Adrenal gland (tissue), 12 donors: ENCODE results near the gene GUK1. TPM values are rescaled to one million over a fixed set of nuclear protein-coding genes. Genes with fewer than 3 reads are reported as not detected.

Experiments
- DNase-seq, 7 donors: peaks; one replicate each; pipeline ENCODE4 v3.0.0-alpha.2; 2019 to 2020
- H3K27ac ChIP-seq, 5 donors: fragments of 200-600 bp; sonication (generic) in 4 of 5; 1 replicate in 3 of 5; 2 replicates in 2 of 5; pipeline versions ENCODE4 v1.5.1 to v1.8.0; 2016 to 2020; ENCODE audit warnings: mild to moderate bottlenecking in 1 of 5
- H3K27me3 ChIP-seq: fragments of 200-600 bp; 2 replicates; pipeline ENCODE4 v1.8.0; 2021
- H3K36me3 ChIP-seq, 2 donors: fragments of 200-600 bp; replicated peaks in 1 of 2; 1 replicate in 1 of 2; 2 replicates in 1 of 2; pipeline versions ENCODE4 v1.5.1 to v1.8.0; 2018 to 2022
- H3K4me1 ChIP-seq, 2 donors: fragments of 200-600 bp; replicated peaks in 1 of 2; 1 replicate in 1 of 2; 2 replicates in 1 of 2; pipeline versions ENCODE4 v1.5.1 to v1.8.0; 2018 to 2021
- H3K4me3 ChIP-seq, 4 donors: fragments of 200-600 bp; sonication (generic) in 3 of 4; one replicate each; pipeline ENCODE4 v1.5.1; 2016 to 2018
- H3K9me3 ChIP-seq, 3 donors: fragments of 200-600 bp; sonication (generic) in 1 of 3; replicated peaks in 1 of 3; 1 replicate in 2 of 3; 2 replicates in 1 of 3; pipeline versions ENCODE4 v1.5.1 to v1.8.0; 2016 to 2021
- CTCF ChIP-seq, 6 experiments: fragments of 450-650 bp in 4 of 6; fragments of 200-600 bp in 2 of 6; sonication (generic) in 1 of 6; IDR thresholded peaks; 1 replicate in 5 of 6; 2 replicates in 1 of 6; pipeline versions ENCODE4 v1.5.1 to v1.8.0; 2016 to 2021; ENCODE audit warnings: antibody characterized with exemption in 6 of 6, mild to moderate bottlenecking in 2 of 6, moderate library complexity in 1 of 6
- POLR2A ChIP-seq, 2 donors: fragments of 450-650 bp; IDR thresholded peaks; one replicate each; pipeline ENCODE4 v1.6.1; 2017; ENCODE audit warnings: antibody characterized with exemption in 2 of 2, mild to moderate bottlenecking in 2 of 2, moderate library complexity in 1 of 2
- WGBS, 4 donors: extraction: QIAGEN DNeasy Blood & Tissue Kit in 2 of 4; methylation state at CpG; one replicate each; pipeline versions ENCODE4 v1.1.5 to v1.1.7; 2013 to 2017; 5-methylcytosine and 5-hydroxymethylcytosine counted together
- intact Hi-C, 2 donors: fragments of 100-400 bp; cut with DNase I; formaldehyde crosslinking; loops; one replicate each; pipeline versions ENCODE4 v1.14.1 to v1.15.0; 2022 to 2023
- microRNA-seq, 3 donors: library from miRNA; unstranded; fragments of <30 nt; microRNA quantifications; one replicate each; pipeline ENCODE4, GENCODE V29; 2017 to 2020
- polyA plus RNA-seq, 3 donors: library from polyadenylated mRNA; stranded (reverse); fragments of 200-250 nt in 2 of 3; fragments of 350-450 nt in 1 of 3; fragmentation: Illumina TruSeq in 1 of 3; extraction: RNeasy Lipid Tissue Mini Kit (QIAGEN cat#74804) in 1 of 3; gene quantifications; one replicate each; pipeline ENCODE4 v1.2.3, GENCODE V29; 2013 to 2014
- small RNA-seq, 2 donors: library from RNA; depleted of rRNA; stranded (forward); fragments of <200 nt; gene quantifications; one replicate each; pipeline ENCODE3, GENCODE V24; 2016
- total RNA-seq, 9 donors: library from RNA; depleted of rRNA in 4 of 9; stranded (reverse); fragments of >200 nt in 4 of 9; fragments of 120-200 nt in 1 of 9; fragmentation: NEBNext Ultra II Directional in 1 of 9; extraction: Animal tissue kit (Norgen Biotek cat#: 25700) in 1 of 9; gene quantifications; one replicate each; pipeline versions ENCODE4 v1.1.0 to v1.2.4, GENCODE V29; 2013 to 2023
- donor health status: healthy with polysubstance abuse.
- donor health status: Bipolar disorder and iron deficiency.
- donor health status: DM: yes; HTN: yes; CAD: no.
- donor health status: DM: no; HTN: no; CAD: no.
- donor health status: DM: no; HTN: no; CAD: no.
- donor health status: DM: yes; HTN: yes; CAD: no.

The GUK1 gene
- total and polyA plus RNA-seq, 12 donors, result 42.3 to 427 (median 236) TPM

DNA sequence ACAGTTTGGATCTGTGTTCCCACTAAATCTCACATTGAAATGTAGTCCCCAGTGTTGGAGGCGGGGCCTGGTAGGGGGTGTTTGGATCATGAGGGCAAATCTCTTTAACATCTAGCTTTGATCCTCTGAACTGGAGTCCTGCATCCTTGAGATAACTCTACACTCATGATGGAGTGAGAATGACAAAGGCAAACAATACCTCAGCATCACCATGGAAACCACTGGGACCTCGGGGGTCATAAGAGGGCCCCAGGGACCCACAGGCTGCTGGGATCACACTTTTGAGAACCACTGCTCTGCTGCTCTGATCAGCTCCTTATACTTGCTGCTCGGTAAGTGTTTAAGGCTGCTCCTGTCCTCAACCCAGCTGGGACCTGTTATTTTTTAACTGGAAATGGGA lies 54.4 kb downstream of the GUK1 start:
- Histone ChIP-seq H3K27me3 (no peaks in the 10 kb centered on the region), H3K27ac (no peak overlapping the region), H3K4me1 (no peaks in the 10 kb centered on the region), H3K36me3 (no peaks in the 10 kb centered on the region), H3K4me3 (no peak overlapping the region), H3K9me3 (peaks cover 0 to 7% (median 4%) of the 10 kb centered on the region in 3 donors)
- no peak for DNase-seq
- TF ChIP-seq CTCF (IDR thresholded peaks at IDR 0.05) (no peak), POLR2A (IDR thresholded peaks at IDR 0.05) (no peak)
- WGBS, 4 donors, result 62 to 74% (median 70%) methylated on average over 2 to 3 of the region's 3 CpGs
- intact Hi-C loops, result no loop called here

GRCh38 chr1:228194921-228195812 lies 55.1 kb downstream of the GUK1 start:
- TF ChIP-seq POLR2A (IDR thresholded peaks at IDR 0.05) (no peak), CTCF (IDR thresholded peaks at IDR 0.05) (no peak)
- no peak overlapping the region for H3K4me3 ChIP-seq
- no peaks in the 10 kb centered on the region for H3K36me3 ChIP-seq
- H3K9me3 ChIP-seq, result peaks cover 0 to 8% (median 7%) of the 10 kb centered on the region in 3 donors
- no peaks in the 10 kb centered on the region for H3K27me3 ChIP-seq
- no peak for DNase-seq
- WGBS, 4 donors, result 80 to 91% (median 87%) methylated on average over 7 to 8 of the region's 8 CpGs
- no peak overlapping the region for H3K27ac ChIP-seq
- intact Hi-C loops, result no loop called here
- H3K4me1 ChIP-seq, result no peaks in the 10 kb centered on the region

- Histone ChIP-seq H3K36me3 (no peaks in the 10 kb centered on the region), H3K27me3 (no peaks in the 10 kb centered on the region), H3K9me3 (peaks cover 0 to 8% (median 7%) of the 10 kb centered on the region in 3 donors), H3K4me1 (no peaks in the 10 kb centered on the region), H3K4me3 (no peak overlapping the region), H3K27ac (no peak overlapping the region)
- no peak for DNase-seq
- intact Hi-C loops, result no loop called here
- TF ChIP-seq CTCF (IDR thresholded peaks at IDR 0.05) (no peak), POLR2A (IDR thresholded peaks at IDR 0.05) (no peak)
- WGBS, 4 donors, result 85 to 100% (median 93%) methylated on average over 4 of the region's 4 CpGs
Measured at GRCh38 chr1:228197555-228198147, 57.6 kb downstream of the GUK1 start.

Small RNAs within 50 kb of the gene (microRNA-seq; reads per million reads assigned to microRNA genes)
- 1.8 to 2.6 (median 1.9) reads per million in 3 donors for gene MIR3620

Small RNAs within 50 kb of the gene (small RNA-seq; reads per million reads assigned to genes)
- 0 reads per million in 2 donors for gene AL359510.1

Other genes with a start within 250 kb of the GUK1 start
- 1 to 10 TPM in 5 of 9 donors, under 1 TPM in 4; 0.28 to 2.9 (median 1.6) TPM for gene WNT9A, start 192.3 kb upstream of the GUK1 start, total RNA-seq
- 1 to 10 TPM in 1 of 3 donors, under 1 TPM in 2; 0.18 to 1.1 (median 0.64) TPM for gene WNT9A, start 192.3 kb upstream of the GUK1 start, polyA plus RNA-seq
- gene WNT3A, start 133.3 kb upstream of the GUK1 start, total RNA-seq, result not detected
- not detected for gene WNT3A, start 133.3 kb upstream of the GUK1 start, polyA plus RNA-seq
- 100 to 1,000 TPM; 200 to 611 (median 378) TPM for gene ARF1, start 57.6 kb upstream of the GUK1 start, total RNA-seq
- gene ARF1, start 57.6 kb upstream of the GUK1 start, polyA plus RNA-seq, result 100 to 1,000 TPM; 274 to 510 (median 384) TPM
- gene C1orf35, start 37.0 kb upstream of the GUK1 start, total RNA-seq, result 10 to 100 TPM in 7 of 9 donors, 1 to 10 TPM in 2; 8.0 to 24.8 (median 14.0) TPM
- gene C1orf35, start 37.0 kb upstream of the GUK1 start, polyA plus RNA-seq, result 10 to 100 TPM in 2 of 3 donors, 1 to 10 TPM in 1; 5.0 to 42.0 (median 36.0) TPM
- gene MRPL55, start 31.0 kb upstream of the GUK1 start, total RNA-seq, result 100 to 1,000 TPM in 2 of 9 donors, 10 to 100 TPM in 7; 56.4 to 120 (median 67.6) TPM
- gene MRPL55, start 31.0 kb upstream of the GUK1 start, polyA plus RNA-seq, result 100 to 1,000 TPM in 2 of 3 donors, 10 to 100 TPM in 1; 25.1 to 309 (median 303) TPM
- gene GJC2, start 9.7 kb downstream of the GUK1 start, total RNA-seq, result 1 to 10 TPM in 7 of 9 donors, under 1 TPM in 2; 0.72 to 4.1 (median 1.2) TPM
- gene GJC2, start 9.7 kb downstream of the GUK1 start, polyA plus RNA-seq, result 1 to 10 TPM in 2 of 3 donors, under 1 TPM in 1; 0.05 to 2.1 (median 1.8) TPM
- 10 to 100 TPM in 8 of 9 donors, 1 to 10 TPM in 1; 6.2 to 40.6 (median 16.1) TPM for gene IBA57, start 25.5 kb downstream of the GUK1 start, total RNA-seq
- gene IBA57, start 25.5 kb downstream of the GUK1 start, polyA plus RNA-seq, result 1 to 10 TPM; 1.4 to 3.8 (median 2.9) TPM
- gene OBSCN, start 67.8 kb downstream of the GUK1 start, total RNA-seq, result 10 to 100 TPM in 1 of 9 donors, 1 to 10 TPM in 8; 2.4 to 10.2 (median 5.5) TPM
- gene OBSCN, start 67.8 kb downstream of the GUK1 start, polyA plus RNA-seq, result 10 to 100 TPM in 1 of 3 donors, 1 to 10 TPM in 1, under 1 TPM in 1; 0.90 to 18.0 (median 6.3) TPM